NCI-H1417 treated with DMSO at 0.1 percent for 48 hours (cell line): ENCODE data around the gene CIROP.
"Not testable (repeated sequence)": the region's sequence is repeated elsewhere in the genome, so short reads cannot be mapped to it uniquely, and the experiment has no call there.

Experiments used
- DNase-seq: peaks from one replicate; lab custom pipeline; 2025; lab: John Stamatoyannopoulos, UW

The CIROP gene

DNA sequence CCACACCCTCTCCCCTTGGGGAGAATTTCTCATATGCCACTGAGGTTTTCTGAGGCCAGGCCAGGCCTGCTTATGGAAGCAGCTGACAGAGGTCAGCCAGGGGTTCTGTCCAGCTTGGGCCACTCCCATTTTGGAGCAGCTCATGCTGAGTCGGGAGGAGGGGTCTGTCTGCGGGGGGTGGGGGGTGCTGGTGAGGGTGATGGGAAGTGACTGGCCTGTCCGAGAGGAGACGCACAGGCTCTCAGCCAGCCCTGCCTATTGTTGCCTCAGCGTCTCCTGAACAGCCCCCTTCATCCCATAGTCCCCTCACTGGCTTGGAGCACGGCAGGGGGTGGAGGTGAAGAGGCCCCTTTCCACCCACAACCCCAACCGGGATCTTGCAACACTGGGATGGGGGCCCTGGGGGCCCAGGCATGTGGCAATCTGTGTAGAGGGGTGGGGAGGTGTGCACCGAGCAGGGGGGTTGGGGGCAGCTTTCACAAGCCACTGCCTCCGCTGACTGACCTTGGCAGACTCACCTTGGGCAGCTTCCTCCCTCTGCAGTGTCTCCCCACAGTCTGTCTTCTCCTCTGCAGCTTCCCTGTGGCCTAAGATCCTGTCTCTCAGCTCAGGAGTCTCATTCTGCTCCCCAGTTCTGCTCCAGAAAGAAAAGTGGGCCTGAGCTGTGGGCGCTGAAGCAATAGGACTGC, 8.8 kb upstream of the CIROP start:
- DNase-seq = no peak

DNA sequence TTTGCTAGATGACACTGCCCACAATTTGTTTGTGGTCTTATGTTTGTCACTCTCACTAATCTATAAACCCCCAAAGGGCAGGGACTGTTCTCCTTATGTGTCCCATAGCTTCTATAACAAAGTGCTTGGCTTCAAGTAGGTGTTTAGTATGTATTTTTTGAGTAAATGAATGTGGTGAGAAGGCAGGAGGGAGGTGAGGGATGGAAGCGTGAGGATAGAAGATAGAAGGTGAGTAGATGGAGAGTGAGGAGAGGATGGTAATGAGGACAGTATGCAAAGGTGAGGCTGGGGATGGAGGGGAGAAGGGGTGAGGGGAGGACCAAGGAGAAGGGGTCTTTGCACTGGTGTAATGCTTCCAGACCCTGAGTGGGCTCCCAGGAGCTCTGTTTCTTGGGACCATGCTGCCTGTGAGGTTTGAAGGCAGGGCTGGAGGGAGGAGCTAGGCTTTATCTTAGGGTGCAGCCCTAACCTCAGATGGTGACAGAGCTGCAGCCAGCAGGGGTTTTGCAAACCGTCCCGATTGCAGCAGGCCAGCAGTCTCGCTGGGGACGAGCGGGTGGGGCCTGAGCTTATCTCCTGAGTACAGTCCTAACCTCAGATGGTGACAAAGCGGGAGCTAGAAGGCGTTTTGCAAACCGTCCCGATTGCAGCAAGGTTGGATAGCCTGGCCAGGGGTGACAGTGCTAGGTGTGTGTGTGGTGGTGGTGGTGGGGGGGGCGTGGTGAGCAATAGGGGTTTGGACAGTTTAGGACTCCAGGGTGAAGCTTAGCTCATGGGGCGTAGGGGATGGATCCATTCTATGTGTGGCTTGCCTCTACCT, 7.8 kb upstream of the CIROP start:
- no peak for DNase-seq

DNA sequence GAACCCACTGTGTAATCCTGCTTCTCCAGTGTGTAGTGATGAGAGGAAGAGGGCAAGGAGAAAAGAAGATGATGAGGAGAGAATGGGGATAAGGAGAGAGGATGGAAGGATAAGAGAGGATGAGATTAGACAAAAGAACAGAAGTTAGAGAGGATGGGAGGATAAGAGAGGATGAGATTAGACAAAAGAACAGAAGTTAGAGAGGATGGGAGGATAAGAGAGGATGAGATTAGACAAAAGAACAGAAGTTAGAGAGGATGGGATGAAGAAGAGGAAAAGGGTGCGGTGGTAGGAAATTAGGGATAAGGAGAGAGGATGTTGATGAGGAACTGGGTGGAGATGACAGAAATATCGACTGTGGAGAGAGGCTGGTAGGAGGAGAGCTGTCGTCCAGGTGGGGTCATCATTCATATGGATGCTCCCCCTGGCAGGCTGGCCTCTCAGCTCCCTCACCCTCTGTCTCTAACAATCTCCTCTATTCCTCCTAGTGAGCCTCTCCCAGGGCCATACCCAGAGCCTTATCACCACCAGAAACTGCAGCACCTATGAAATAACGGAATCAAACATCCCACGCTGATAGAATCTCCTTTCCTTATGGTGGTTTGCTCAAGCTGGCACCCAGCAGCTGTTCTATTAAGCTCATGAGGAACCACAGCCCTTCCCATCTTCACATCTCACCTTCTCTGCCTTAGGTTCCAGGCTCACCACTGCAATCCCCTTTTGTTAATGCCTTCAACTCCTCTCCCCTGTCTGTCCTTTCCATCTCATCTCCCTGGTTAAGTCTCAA, 6.0 kb upstream of the CIROP start:
- no peak for DNase-seq

DNA sequence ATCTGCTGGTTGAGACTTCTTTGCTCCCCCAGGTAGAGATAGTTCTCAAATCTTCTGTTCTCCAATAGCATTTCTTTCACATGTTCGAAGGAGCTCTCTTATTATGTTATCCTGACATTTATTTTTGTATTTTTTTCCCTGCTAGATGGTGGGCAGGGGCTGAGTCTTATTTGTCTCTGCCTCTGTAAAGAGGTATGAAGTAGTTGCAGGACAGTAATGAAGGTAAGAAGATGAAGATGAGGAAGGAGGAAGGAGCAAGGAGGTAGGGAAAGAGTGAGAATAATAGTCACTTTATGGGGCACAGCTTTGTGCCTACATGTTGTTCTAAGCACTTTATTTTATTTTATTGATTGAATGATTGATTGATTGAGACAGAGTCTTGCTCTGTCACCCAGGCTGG, 5.0 kb upstream of the CIROP start:
- no peak for DNase-seq

DNA sequence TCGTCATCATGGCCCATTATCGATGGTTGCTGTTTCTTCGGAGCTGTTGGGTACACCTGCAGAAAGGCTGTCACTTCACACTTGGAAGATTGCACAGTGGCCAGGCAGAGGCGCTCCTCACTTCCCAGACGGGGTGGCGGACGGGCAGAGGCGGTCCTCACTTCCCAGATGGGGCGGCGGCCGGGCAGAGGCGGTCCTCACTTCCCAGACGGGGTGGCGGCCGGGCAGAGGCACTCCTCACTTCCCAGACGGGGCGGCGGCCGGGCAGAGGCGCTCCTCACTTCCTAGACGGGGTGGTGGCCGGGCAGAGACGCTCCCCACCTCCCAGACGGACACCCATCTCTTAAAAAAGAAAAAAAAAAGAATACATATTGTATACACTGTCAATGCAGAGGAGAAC, 3.4 kb upstream of the CIROP start:
- not testable (repeated sequence) for DNase-seq

DNA sequence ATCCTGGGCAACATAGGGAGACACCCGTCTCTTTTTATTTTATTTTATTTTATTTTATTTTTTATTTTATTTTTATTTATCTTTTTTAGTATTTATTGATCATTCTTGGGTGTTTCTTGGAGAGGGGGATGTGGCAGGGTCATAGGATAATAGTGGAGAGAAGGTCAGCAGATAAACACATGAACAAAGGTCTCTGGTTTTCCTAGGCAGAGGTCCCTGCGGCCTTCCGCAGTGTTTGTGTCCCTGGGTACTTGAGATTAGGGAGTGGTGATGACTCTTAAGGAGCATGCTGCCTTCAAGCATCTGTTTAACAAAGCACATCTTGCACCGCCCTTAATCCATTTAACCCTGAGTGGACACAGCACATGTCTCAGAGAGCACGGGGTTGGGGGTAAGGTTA, 2.8 kb upstream of the CIROP start:
- not testable (repeated sequence) for DNase-seq

DNA sequence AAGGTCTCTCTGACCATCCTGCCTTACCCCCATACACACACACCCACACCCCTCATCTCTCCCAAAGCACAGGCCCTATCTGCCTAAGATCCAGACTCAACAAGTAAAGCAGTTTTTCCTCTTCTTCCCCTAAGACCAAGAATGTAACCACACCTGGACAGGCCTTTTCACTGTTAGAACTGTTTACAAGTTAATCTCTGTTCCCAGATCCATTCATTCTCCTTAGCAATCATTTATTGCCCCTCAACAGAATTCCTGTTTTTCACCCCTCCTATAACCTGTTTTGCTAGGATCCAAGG, 1.9 kb upstream of the CIROP start:
- no peak for DNase-seq

DNA sequence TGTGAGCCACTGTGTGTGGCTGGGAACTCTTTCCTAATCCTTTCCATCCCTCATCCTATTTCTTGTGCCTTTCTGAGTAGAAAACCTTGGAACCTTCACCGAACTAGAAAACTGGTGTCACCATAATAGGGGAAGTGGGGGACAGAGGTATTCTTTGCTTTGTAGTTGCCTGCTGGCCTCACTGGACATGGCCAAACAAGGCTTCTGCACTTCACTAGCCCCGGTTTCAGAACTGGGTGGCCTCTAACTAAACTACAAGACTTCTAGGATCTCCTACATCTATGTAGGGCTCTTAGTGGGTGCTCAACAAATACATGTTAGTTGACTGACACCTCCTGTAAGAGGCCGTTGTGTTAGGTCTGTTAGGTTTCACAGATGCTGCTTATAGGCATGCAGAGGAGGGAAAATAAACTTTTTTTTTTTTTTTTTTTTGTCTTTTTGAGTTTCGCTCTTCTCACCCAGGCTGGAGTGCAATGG, 597 bp upstream of the CIROP start:
- DNase-seq = no peak

DNA sequence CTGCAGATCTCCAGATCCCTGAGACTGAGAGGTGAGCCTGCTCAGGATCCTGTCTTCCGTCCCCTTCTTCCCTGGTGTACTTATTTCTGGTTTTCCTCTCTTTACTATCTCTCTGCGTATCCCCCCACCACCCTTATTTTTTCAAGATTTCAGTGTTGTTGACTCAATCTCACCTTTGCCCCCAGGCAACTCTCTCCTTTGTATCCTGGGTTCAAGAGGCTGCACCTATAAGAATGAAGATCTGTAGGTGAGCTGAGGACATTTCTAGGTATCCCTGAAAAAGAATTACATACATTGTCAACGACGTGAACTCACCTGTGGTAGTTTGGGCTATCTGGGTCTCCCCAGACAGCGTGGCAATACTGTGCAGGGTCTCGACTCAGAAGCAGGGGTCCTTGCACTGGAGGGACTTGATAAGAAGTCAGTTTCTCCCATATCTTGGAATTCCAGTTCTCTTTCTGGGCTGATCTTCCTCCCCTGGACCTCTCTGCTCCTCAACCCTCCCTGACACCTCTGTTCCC, 659 bp downstream of the CIROP start:
- no peak for DNase-seq

DNA sequence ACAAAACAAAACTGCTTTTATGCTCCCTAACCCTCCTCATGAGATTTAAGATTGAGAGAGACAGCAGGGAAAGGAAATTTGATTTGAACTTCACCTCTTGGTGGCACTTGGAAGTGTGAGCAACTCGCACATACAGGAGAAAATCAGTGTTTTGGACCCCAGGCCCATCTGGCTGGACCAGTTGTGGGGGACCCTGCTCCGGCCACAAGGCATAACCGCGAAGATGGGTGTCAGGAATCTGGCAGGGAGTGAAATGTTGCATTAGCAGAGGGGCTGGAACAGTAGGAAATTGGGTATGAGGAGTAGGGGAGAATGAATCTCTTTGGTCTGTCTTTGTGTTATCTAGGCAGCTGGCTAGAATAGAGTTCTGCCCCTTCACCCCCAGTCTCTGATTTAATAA, 1.2 kb downstream of the CIROP start:
- DNase-seq = no peak

DNA sequence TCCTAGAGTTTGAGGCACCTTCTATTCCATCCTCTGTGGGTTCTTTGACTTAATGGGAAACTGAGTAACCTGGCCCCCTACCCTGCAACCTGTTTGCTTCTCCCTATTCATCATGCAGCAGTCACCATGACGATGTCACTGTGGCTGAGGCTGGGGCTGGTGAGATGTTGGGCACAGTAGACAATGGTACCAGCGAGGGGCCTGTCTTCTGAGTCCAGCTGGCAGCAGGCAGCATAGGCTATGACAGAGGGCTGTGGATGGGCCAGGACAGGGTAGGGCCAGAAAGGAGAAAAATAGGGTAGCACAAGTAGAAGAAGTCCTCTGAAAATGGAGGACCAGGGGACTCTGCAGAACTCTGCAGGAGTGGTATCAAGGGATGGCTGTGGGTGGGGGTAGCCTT, 2.0 kb downstream of the CIROP start:
- no peak for DNase-seq

DNA sequence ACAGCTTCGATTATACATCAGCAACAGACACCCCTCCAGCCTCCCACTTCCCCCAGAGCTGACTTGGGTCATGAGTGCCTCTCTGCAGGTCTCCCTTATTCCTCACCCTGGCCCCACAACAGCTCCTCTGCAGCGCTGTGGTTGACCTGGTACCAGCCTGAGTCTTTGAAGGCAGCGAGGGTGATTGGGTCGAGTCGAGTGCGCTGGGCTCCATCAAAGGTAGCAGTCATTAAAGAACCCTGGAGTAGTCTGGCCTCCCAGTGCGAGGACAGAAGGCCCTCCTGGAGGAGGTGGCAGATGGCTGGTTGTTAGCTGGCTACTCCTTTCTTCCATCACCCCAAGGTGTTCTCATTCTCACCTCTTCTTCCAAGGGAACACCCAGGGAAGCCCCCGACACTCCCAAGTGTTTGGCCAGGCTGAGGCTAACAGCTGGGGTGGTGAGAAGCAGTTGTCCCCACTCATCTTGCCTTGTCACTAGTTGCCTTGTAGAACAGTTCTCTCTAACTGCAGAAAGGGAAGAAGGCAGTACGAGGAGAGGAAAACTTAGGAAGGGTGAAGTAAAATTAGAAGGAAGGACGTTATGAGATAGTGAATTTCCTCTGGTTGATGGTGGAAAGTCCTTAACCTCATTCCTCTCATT, 2.7 kb downstream of the CIROP start:
- no peak for DNase-seq

DNA sequence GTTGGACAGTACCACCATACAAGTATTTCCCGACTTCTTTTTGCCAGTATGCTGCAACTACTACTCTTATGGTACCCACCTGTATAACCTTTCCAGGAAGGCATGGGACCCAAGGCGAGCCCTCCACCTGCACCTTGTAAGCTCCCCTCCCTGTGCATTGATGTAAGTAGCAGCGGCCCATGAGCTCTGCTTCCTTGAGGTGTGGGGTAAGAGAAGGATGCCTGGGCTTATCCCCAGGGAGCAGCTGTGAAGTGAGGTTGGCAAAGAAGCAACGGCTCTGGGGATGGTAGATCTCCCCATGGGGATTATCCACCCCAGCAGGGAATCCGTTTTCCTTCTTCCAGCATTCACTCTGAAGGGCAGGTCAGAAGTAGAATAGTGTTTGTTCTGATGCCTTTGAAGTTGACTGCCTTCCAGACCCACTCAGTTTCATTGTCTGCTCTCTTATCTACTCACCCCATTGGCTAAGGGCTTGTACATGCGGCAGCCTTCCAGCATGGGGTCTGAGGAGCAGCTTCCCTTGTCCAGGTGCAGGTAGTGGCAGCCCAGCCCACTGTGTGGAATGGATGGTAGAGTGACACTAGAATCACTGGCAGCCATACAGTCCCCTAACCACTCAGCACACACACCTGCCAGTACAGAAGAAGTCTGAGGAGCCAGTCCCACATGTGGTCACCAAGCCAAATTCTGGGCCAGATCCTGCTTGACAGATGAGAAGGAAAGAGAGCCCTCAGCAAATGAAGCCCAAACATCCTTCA, 3.4 kb downstream of the CIROP start:
- DNase-seq = no peak

DNA sequence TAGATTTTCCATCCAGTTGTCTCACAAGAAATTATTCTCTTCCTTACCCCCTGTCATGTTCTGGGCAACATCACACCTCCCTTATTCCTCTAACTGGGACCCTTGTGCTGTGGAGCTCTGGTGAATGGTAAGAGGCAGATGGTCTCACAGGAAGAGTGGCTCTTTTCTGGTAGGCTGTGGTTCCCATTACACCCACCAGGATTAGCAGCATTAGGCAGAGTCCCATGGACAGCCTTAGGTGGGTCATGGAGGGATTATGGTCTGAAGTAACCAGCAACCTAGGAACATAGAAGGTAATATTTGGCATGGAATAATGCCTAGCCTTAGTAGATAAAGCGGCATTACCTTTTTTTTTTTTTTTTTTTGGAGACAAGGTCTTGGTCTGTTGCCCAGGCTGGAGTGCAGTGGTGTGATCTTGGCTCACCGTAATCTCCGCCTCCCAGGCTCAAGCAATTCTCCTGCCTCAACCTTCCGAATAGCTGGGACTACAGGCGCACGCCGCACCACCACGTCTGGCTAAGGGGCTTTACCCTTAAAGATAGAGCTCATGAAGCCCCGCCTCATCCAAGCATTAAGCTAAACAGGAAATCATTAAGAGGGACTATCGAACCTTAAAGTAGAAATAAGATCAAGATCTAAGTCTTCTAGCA, 5.5 kb downstream of the CIROP start:
- DNase-seq = no peak

DNA sequence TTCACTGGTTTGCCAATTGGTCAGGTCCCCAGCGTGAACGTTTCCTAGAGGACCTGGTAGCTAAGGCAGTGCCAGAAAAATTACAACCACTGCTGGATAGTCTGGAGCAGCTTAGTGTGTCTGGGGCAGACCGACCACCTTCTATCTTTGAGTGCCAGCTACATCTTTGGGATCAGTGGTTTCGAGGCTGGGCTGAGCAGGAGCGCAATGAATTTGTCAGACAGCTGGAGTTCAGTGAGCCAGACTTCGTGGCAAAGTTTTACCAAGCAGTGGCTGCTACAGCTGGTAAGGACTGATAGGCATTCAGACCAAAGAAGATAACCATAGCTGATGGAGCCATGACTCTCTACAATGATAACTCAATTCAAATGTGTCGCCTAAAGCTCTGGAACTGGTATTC, 7.0 kb downstream of the CIROP start:
- no peak for DNase-seq

DNA sequence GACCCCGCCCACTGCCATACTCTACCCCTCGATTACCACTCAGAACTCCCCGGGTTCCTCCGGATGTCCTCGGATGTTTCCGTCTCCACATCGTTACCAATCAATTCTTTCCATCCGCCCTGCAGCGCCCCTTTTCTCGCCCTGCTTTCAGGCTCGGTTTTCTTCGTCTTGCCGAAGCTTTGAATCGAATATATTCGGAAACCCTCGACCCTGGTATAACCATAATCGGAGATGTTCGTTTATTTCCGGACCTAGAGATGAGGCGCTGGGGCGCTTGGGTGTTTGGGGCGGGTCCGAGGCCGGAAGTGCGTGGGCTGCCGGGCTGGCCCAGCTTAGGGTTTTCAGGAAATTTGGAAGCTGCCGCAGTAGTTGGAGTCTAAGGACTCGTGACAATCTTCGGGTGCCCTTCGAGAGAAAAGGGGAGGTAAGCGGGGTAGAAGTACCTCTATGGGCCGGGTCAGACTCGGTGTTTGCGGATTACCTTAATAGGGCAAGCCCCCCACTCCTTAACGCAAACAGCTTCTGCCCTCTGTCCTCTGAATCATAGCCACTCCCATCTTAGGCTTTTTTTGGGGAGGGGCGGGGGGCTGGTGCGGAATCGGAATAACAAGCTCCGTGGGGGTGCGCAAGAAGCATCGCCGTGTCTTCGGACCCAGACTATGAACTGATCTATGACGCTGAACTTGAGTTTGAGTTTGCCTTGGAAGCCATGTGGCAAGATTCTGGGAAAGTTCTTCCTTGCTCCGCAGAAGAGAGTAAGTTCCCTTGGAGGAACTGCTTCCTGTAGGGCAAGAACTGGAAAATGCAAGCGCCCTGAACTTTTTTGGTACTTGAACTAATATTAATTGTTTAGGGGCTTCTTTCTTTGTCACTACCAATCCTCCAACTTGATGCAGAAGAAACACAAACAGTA, 9.3 kb downstream of the CIROP start, which contains the start of gene C14orf119:
TSS of gene C14orf119 (plus strand) at position 310 of the 913 bp plus-strand sequence. CDS start 2,154 bp downstream, outside the sequence.
- DNase-seq = no peak

DNA sequence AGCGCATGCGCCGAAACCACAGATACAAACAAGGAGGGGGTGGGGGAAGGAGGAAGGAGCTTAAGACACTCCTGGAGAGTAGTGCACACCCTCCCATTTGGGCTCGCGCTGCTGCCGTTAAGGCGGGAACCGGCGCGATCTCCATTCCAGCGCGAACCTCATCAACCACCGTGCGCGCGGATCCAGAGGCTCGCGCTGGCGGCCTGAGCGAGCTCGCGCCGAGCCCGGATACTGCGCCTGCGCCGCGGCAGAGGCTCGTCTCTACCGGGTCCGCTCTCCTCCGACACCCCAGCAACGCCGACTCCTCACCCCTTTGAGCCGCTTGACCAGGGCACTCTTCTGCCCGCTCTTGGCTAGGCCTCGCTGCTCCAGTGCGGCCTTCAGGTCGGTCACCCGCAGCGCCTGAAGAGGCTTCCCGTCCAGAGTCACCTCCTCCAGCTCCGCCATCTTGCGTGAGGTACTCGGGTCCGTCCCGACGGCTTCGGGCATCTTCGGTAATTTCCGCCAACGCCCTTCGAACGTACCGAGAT, 10.1 kb downstream of the CIROP start, which contains the start of gene ACIN1:
TSS of gene ACIN1 (minus strand) at position 471 of the 530 bp plus-strand sequence. CDS start at position 447, 24 bp downstream.
- no peak for DNase-seq

DNA sequence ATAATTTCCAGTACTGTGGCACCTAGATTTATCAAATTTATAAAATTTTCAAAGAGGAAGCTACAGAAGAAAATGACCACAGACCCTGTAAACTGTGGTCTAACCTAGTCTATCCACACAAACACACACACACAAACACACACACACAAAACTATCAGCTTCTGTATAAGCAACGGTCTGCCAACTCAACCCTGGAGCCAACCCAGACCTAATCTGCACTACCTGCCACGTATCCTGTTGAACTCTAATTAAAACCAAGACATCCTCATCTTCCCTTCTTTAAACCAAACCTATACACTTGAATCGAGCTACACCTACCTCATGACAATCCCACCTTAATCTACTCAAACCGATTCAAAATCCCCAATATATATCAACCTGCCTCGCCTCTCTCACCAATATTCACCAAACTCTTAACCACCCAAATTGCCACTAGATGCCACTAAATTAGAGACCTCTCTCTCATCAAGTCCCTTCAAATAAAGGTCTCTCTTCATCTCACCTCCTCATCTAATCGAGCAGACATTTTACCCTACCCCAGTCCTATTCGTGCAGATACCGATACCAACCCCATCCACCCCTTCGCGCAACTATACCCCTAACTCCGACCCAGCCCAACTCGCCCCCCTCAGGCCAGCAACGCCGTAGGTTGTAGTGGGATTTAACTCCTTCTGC, 10.7 kb downstream of the CIROP start:
- no peak for DNase-seq

DNA sequence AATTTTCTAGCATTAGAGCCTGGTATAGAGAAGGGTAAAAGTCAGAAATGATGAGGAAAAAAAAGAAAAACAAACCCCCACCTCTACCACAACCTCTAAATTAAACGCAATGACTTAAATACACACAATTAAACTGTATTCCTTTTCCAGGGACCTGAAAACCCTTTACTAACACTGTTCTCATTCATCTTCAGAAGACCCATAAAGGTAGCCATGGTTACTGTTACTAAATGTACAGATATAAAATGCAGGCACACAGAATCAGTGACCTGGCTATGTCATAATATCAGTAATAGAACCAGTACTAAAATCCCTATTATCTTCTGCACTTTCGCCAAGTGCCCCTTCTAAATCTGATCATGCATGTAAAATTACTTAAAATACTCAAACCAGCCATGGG, 11.3 kb downstream of the CIROP start:
- no peak for DNase-seq
